ENCODE results near the gene PIP5K1C. TPM values are rescaled to one million over a fixed set of nuclear protein-coding genes. Genes with fewer than 3 reads are reported as not detected.
A peak's percentile ranks its signal among the peaks of the same experiment; 100 is the strongest.

Gene PIP5K1C
- total RNA-seq, 1 experiment from 2014 or later: 35.5 TPM

DNA sequence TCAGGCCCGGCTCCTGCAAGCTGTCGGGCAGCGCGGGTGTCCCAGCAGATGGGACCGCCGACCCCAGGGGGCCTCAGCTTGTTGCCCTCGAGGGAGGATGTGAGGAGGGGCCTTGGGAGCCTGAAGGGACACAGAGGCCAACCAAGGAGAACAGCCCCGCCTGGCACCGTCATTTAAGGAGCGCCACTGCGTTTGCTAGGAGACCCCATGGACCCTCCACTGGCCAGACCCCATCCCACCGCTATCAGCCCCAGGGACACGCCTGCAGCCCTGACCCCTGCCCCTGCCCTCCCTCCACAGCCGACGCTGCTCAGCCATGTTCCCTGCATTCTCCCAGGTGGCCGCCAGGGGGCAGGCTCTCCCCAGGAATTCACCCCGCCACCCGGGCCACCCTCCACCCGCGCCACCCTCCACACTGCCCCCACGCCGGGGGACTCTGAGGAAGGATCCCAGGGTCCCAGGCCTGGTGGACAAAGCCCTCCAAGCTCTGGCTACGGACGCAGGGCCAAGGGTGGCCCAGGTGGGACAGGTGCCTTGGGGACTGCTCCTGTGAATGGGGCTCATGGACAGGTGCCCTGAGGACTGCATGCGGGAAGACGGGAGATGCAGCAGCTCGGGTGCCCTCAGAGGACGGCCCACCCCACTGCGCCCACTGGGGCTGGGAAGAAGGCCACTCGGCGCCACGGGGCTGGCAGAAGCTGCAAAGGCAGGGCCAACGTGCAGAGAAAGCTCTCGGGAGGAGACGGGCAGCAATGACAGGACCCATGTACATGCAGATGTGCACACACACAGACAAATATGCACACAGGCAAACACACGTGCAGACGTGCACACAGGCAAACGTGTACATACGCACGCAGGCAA is 34.4 kb downstream of the PIP5K1C start:
- no peak overlapping the region for H3K4me3 ChIP-seq (ENCODE audit: low read depth, low read length, poor library complexity, severe bottlenecking)
- ChIA-PET CTCF (no interaction called here), POLR2A (ENCODE audit: low non-redundant PET) (interaction anchor here (0.6 kb wide), 1 partner anchor 118 kb away, joined by 8 read pairs; no protein-coding TSS in a partner anchor)
- no peak overlapping the region for H3K27ac ChIP-seq (ENCODE audit: low read depth, low read length, poor library complexity, severe bottlenecking)
- no peaks in the 10 kb centered on the region for H3K4me1 ChIP-seq (ENCODE audit: insufficient read depth, low read length, poor library complexity, severe bottlenecking)
- peaks cover 10% of the 10 kb centered on the region for H3K36me3 ChIP-seq (ENCODE audit: insufficient read depth, low read length, poor library complexity, severe bottlenecking)
- no TSS peak for BruUV-seq (replicated peaks)
- intact Hi-C loops (cut with micrococcal nuclease; ENCODE audit: unreplicated experiment): loop anchor here (2.0 kb wide), 1 partner anchor 35 kb away; the partner anchor contains the start of gene PIP5K1C
- H3K27me3 ChIP-seq (replicated peaks; ENCODE audit: insufficient read depth, low read depth, low read length, poor library complexity): no peaks in the 10 kb centered on the region
- TF ChIP-seq, protein P1, sequence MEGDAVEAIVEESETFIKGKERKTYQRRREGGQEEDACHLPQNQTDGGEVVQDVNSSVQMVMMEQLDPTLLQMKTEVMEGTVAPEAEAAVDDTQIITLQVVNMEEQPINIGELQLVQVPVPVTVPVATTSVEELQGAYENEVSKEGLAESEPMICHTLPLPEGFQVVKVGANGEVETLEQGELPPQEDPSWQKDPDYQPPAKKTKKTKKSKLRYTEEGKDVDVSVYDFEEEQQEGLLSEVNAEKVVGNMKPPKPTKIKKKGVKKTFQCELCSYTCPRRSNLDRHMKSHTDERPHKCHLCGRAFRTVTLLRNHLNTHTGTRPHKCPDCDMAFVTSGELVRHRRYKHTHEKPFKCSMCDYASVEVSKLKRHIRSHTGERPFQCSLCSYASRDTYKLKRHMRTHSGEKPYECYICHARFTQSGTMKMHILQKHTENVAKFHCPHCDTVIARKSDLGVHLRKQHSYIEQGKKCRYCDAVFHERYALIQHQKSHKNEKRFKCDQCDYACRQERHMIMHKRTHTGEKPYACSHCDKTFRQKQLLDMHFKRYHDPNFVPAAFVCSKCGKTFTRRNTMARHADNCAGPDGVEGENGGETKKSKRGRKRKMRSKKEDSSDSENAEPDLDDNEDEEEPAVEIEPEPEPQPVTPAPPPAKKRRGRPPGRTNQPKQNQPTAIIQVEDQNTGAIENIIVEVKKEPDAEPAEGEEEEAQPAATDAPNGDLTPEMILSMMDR (conservative IDR thresholded peaks at IDR 0.05; ENCODE audit: low read depth, low read length): peak; percentile 95
- no peak for TF ChIP-seq EZH2 (IDR thresholded peaks at IDR 0.05; ENCODE audit: borderline replicate concordance, low read depth, low read length, poor library complexity, severe bottlenecking)
- no peaks in the 10 kb centered on the region for H3K9me3 ChIP-seq (ENCODE audit: low read depth, low read length, poor library complexity, severe bottlenecking)
- peak; percentile 43 for DNase-seq (ENCODE audit: low spot score)

DNA sequence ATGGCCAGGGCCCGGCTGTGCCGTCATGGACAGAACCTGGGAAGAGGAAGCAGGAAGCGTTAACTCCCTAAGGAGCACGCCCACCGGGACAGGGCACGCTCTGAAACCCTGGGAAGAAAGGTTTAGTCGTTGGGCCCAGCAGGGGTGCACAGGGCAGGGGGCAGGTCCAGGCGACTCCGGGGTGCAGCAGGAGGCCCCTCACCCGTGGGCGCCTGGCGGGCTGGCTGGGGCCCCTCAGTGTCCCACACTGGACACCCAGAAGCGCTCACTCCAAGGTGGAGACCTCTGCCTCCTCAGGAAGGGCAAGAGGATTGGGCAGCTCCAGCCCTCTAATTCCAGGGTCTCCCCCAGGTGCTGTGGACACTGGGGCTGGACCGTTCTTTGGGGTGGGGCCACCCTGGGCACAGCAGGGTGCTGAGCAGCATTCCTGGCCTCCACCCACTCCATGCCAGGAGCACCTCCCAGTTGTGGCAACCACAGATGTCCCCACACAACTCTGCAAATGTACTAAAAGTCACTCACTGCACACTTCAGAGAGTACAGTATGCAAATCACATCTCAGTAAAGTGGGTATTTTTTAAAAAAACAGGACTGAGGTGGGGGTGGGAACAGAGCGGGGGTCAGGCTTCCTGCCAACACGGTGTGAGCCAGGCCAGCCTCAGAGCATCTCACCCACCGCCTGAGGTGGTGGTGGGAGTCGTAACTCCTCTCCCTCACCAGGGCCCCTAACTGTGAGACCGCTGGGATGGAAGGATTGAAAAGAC is 35.2 kb downstream of the PIP5K1C start:
- H3K36me3 ChIP-seq (ENCODE audit: insufficient read depth, low read length, poor library complexity, severe bottlenecking): peaks cover 10% of the 10 kb centered on the region
- H3K9me3 ChIP-seq (ENCODE audit: low read depth, low read length, poor library complexity, severe bottlenecking): no peaks in the 10 kb centered on the region
- no peak for TF ChIP-seq EZH2 (IDR thresholded peaks at IDR 0.05; ENCODE audit: borderline replicate concordance, low read depth, low read length, poor library complexity, severe bottlenecking)
- TF ChIP-seq, protein P1 (conservative IDR thresholded peaks at IDR 0.05; ENCODE audit: low read depth, low read length): no peak
- no peak overlapping the region for H3K27ac ChIP-seq (ENCODE audit: low read depth, low read length, poor library complexity, severe bottlenecking)
- no peaks in the 10 kb centered on the region for H3K27me3 ChIP-seq (replicated peaks; ENCODE audit: insufficient read depth, low read depth, low read length, poor library complexity)
- H3K4me1 ChIP-seq (ENCODE audit: insufficient read depth, low read length, poor library complexity, severe bottlenecking): no peaks in the 10 kb centered on the region
- DNase-seq (ENCODE audit: low spot score): no peak
- no TSS peak for BruUV-seq (replicated peaks)
- intact Hi-C loops (cut with micrococcal nuclease; ENCODE audit: unreplicated experiment): no loop called here
- CTCF ChIA-PET: no interaction called here
- POLR2A ChIA-PET (ENCODE audit: low non-redundant PET): no interaction called here
- no peak overlapping the region for H3K4me3 ChIP-seq (ENCODE audit: low read depth, low read length, poor library complexity, severe bottlenecking)

DNA sequence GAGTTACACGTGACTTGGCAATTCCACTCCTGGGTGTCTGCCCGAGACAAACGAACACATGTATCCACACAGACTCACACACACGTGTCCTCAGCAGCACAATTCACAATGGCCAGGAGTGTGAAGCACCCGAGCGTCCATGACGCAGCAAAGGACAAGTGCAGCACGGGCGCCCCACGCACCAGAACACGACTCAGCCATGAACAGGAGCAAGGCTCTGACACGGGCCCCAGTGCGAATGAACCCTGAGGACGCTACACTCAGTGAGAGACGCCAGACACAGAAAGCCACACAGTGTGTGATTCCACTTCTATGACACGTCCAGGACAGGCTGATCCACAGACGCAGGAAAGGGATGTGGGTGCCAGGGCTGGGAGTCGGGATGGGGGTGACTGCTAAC is 36.4 kb downstream of the PIP5K1C start:
- no peak overlapping the region for H3K4me3 ChIP-seq (ENCODE audit: low read depth, low read length, poor library complexity, severe bottlenecking)
- BruUV-seq (replicated peaks): no TSS peak
- TF ChIP-seq, protein P1 (conservative IDR thresholded peaks at IDR 0.05; ENCODE audit: low read depth, low read length): no peak
- TF ChIP-seq EZH2 (IDR thresholded peaks at IDR 0.05; ENCODE audit: borderline replicate concordance, low read depth, low read length, poor library complexity, severe bottlenecking): no peak
- no peak overlapping the region for H3K27ac ChIP-seq (ENCODE audit: low read depth, low read length, poor library complexity, severe bottlenecking)
- no peaks in the 10 kb centered on the region for H3K27me3 ChIP-seq (replicated peaks; ENCODE audit: insufficient read depth, low read depth, low read length, poor library complexity)
- H3K36me3 ChIP-seq (ENCODE audit: insufficient read depth, low read length, poor library complexity, severe bottlenecking): peaks cover 10% of the 10 kb centered on the region
- H3K4me1 ChIP-seq (ENCODE audit: insufficient read depth, low read length, poor library complexity, severe bottlenecking): no peaks in the 10 kb centered on the region
- ChIA-PET CTCF (no interaction called here), POLR2A (ENCODE audit: low non-redundant PET) (no interaction called here)
- no peak for DNase-seq (ENCODE audit: low spot score)
- intact Hi-C loops (cut with micrococcal nuclease; ENCODE audit: unreplicated experiment): no loop called here
- no peaks in the 10 kb centered on the region for H3K9me3 ChIP-seq (ENCODE audit: low read depth, low read length, poor library complexity, severe bottlenecking)
